Measurements from ENCODE around the gene CCDC77.

The CCDC77 gene

GRCh38 chr12:484096-484495 is 82.7 kb downstream of the CCDC77 start:
- DNase-seq = no peak

- no peak for DNase-seq
Measured at GRCh38 chr12:490260-490659, 88.8 kb downstream of the CCDC77 start.

Measured in NCI-H510A treated with DMSO at 0.1 percent for 48 hours (cell line).